Activated CD4-positive, alpha-beta T cell treated with anti-CD3 and anti-CD28 coated beads for 24 hours (primary cell): ENCODE results near the gene SLC25A22.

ENCODE experiments used
- DNase-seq, 2 donors: peaks; one replicate each; pipeline ENCODE4 v3.0.0-alpha.2; 2020; ENCODE audit warnings: low read depth in 2 of 2

The SLC25A22 gene

DNA sequence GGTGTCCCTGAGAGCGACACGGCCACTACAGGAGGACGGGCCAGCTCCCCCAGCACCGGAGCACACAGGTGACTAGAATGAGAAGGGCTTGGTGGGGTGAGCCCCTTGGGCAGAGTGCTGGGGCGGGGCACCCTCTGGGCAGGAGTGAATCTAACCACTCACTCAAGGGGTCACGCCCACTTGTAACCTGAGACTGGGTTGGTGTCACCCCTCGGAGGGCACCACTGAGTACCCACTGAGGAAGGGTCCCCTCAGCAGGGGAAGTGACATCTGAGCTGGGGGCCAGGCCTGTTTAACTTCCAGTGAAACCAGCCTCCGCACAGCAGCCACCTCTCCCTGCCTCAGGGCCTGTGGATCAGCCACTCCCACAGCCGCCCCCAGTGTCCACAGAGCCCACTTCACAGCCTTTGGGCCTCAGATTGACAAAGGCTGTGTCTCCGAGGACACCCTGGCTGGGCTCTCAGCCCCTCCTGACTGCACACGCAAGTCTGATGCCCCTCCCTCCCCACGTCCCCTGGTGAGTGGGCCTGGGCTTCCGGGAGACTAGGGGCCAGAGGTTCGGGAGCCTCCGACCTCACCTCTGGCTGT lies 26.4 kb downstream of the SLC25A22 start:
- no peak for DNase-seq

DNA sequence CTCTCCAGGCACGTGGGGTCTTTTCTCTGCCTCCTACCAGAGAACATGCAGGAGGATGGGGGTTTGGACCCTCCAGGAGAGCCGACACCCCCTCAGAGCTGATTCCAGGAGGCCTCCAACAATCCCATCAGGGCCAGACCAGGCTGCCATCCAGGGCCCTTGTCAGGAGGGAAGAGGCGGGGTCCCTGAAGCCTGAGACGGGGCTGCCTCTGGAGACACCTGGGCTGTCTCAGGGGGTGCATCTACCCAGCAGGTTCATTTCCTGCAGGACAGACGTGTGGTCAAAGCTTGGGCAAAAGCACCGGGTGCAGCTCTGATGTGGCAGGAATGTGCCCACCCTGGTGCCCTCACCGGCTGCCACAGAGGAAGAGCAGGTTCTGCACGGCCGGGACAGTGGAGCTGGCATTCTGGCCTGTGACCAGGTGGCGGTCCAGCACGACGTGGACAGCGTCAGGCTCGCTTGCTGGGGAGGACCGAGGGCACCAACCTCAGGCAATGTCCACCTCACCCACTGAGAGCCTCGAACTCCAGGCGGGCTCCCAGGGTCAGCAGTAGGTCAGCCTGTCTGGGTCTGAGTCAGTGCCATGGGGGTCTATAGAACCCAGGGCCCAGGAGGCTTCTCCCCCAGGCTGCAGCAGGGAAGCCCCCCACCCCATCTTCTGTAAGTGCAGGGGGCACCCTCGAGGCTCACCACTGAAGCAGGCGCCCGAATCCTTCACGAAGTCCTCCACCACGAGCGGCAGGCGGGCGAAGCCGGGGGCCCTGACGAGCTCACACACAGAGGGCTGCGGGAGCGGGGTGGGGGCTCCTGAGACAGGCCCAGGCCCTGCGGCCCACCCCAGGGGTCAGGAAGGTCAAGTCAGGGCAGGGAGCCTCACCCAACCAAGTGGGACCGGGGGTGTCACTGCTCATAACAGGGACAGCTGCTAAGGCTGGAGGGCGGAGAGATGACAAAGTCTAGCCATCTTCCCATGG lies 27.2 kb downstream of the SLC25A22 start:
- DNase-seq, result no peak

DNA sequence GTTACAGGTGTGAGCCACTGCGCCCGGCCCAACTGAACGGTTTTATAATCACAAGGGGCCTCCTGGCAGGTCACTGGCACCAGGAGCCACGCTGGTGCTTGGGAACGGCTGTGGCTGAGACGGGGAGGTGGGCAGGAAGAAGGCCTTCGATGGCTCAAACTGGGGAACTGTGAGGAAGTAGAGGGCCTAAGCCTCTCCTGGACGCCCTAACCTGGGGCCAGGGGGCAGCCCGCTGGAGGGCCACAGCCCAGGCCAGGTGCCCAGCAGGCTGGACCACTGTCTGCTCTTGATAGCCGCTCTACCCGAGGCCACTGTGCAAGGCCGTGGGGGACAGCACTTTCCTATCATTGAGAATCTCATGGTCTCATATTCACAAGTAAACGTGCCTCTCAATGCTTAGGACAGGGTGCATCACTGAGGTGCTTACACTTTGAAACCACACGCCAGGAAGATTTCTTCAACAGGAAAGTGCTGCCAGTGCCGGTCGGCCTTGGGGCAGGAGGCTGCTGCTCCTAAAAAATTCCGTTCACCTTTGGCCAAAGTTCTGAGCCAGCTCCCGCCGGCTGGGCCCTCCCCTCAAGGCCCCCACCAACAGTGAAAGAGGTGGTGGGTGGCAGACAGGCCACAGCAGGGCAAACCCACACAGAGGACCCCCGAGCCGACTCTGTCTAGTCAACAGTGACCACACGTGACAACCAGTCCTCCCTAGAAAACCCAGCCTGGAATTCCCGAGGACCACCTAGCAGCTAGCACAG lies 28.0 kb downstream of the SLC25A22 start:
- DNase-seq, result no peak

DNA sequence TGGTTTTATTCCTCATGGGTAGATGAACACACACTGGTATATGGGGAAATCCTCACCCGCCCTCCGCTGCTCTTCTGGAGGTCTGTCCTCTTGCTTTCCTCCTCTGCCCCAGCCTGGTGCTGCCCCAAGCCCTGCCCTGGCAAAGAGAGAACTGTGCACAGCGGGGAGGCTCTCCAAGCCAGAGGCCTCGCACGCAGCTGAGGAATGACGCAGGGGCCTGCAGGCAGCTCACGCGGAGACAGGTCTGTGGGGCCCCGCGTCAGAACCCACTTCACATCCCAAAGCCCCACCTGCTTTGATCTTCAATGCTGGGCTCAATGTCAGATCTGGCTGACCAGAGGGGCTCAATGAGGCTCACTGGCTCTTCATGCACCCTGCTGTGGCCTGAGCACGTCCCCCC lies 30.8 kb downstream of the SLC25A22 start:
- DNase-seq, result no peak

DNA sequence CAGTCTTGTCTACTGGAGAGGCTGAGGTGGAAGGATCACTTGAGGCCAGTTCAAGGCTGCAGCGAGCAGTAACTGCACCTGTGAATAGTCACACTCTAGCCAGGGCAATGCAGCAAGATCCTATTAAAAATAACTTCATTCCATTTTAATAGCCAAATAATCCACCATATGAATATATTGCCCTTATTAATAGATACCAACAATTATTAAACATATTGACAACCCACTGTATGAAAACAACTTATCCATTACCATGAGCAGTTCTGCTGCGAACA lies 31.2 kb downstream of the SLC25A22 start:
- no peak for DNase-seq

DNA sequence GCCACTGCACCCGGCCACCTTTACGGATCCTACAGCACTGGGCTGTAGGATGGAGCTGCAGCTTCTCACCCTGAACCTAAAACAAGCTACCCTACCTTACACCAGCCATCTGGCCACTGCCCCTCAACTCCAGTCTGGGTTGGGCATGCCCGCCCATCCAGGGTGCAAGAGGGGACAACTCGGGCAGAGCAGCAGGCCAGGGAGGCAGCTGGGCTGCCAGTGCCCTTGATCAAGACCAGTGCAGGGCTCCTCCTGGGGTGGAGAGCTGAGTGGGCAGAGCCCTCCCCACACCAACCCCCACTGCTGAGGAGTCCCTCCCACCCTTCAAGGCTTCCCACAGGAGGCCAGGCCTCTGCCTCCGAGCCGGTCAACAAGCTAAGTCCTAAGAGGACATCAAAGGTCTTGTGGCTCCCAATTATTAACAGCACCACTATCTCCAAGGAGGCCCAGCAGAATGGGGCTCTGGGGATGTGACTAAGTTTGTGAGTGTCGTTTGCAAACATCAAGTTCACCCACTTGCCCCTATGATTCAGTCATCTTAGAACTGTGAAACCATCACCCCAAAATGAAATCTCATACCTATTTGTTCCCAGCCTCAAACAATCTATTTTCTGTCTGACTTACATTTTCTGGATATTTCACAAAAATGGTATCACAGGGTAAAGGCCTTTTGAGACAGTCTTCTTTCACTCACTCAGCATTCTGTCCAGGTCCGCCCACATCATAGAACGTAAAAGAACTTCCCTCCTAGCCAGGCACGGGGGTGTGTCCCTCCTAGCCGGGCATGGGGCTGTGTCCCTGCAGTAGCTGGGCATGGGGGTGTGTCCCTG lies 31.8 kb downstream of the SLC25A22 start:
- DNase-seq, result no peak

DNA sequence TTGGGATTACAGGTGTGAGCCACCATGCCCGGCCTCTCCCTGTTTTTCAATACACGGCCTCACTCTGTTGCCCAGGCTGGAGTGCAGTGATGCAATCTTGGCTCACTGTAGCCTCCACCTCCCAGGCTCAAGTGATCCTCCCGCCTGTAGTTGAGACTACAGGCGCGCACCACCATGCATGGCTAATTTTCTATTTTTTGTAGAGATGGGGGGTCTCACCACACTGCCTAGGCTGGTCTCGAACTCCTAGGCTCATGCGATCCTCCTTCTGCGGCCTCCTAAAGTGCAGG lies 32.3 kb downstream of the SLC25A22 start:
- DNase-seq, result no peak

DNA sequence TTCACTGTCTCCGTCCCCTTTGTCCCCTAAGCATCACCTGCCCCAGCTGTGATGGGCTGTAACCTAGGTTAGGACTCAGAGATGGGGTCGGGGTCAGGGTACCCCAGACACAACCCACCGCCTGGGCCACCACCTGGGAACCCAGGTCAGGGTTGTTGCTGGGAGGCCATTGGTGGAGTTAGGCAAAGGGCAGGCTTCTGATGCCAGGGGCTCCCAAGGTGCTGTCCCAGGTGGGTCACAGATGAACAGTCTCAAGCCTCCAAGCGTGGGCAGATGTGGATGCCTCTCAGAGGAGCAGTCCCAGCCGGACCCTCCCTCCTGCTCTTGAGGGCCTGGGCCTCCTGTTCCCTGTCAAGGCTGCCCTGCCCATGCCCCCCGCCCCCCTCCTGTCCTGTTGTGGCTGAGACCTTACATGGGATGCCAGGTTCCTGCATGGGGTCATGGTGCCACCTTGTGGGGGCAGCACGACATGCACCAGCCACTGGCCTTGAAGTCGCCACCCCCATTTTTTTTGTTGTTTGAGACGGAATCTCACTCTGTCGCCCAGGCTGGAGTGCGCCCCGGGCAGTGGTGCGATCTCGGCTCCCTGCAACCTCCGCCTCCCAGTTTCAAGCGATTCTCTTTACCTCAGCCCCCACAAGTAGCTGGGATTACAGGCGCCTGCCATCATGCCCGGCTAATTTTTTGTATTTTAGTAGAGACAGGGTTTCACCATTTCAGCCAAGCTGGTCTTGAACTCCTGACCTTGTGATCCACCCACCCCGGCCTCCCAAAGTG lies 32.9 kb downstream of the SLC25A22 start:
- DNase-seq, result no peak

DNA sequence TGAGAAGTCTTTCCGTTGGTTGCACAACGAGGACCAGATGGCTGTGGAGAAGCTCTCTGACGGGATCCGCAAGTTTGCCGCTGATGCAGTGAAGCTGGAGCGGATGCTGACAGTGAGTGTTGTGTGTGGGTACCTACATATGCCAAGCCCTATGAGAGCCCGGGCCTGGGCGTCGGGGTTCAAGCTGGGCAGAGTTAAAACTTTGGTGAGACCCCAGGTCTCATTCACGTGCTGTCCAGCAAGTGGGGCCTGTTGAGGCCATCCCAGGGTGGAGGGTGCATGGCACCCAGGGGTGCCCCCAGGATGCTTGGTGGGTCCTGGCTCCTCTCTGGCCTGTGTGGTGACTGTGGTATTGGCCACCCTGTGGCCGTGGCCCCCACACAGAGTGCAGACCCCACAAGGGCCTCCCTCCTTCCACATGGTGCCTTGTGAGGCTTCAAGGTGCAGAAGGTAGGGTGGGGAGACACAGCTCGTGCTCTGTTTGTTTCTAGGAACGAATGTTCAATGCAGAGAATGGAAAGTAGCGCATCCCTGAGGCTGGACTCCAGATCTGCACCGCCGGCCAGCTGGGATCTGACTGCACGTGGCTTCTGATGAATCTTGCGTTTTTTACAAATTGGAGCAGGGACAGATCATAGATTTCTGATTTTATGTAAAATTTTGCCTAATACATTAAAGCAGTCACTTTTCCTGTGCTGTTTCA lies 33.6 kb downstream of the SLC25A22 start:
- DNase-seq, result no peak

DNA sequence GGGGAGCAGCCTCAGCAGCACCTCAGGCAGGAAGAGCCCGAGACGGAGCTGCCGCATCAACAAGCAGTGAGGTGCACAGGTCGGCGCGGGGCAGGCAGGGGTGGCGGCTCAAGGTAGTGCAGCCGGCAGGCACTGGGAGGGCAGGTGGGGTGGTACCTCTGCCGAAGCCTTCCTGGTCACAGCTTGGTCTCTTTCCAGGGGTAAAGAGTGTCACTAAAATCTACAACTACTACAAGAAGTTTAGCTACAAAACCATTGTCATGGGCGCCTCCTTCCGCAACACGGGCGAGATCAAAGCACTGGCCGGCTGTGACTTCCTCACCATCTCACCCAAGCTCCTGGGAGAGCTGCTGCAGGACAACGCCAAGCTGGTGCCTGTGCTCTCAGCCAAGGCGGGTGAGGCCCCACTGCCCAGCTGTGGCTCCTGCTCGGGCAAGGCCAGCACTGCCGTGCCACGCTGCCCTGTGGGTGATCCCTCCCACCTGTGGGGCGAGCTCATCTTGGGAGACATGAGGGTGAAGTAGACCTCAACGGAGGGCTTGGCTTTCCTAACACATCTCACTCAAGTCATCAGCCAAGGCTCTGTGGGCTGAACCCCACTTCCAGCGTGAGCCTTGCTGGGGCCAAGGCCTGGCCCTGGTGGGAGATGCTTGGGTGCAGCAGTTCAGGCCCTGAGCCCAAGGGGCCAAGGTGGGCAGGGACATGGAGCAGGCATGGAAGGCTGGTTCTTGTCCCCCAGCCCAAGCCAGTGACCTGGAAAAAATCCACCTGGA lies 34.3 kb downstream of the SLC25A22 start:
- DNase-seq, result no peak

DNA sequence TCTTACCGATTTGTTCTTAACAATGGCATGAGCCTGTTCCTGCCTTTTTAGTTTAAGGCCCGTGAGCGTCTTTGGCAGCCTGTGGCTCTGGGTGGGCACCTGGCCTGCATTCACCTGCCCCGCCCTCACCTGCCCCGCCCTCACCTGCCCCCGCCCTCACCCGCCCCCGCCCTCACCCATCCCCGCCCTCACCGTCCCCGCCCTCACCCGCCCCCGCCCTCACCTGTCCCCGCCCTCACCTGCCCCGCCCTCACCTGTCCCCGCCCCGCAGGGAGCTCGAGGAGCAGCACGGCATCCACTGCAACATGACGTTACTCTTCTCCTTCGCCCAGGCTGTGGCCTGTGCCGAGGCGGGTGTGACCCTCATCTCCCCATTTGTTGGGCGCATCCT lies 35.0 kb downstream of the SLC25A22 start:
- no peak for DNase-seq

DNA sequence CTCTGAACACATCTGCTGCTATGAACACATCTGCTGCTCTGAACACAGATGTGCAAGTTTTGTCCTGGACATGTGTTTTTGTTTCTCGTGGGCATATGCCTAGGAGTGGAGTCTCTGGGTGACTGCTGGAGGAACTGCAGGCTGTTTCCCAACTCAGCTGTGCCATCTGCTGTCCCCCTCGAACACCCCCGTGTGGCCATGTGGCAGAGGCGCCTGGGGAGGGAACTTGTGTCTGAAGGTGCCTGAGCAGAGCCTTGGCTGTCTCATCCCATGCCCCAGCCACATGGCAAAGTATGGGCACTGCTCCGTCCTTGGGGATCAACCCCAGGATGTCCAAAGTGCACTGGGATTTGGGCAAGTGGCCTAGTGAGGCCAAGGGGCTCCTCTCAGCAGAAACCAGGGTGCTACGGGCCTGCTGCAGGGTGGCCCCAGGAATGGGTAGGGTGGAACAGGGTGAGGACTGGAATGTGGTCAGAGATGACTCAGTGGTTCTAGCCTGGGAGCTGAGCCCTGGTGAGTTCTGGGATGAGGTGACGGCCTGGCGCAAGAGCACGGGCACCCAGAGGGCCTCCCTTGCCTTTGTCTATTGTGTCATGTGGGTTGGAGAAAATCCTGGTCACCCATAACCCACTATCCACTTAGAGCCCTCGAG lies 35.5 kb downstream of the SLC25A22 start:
- DNase-seq, result no peak

DNA sequence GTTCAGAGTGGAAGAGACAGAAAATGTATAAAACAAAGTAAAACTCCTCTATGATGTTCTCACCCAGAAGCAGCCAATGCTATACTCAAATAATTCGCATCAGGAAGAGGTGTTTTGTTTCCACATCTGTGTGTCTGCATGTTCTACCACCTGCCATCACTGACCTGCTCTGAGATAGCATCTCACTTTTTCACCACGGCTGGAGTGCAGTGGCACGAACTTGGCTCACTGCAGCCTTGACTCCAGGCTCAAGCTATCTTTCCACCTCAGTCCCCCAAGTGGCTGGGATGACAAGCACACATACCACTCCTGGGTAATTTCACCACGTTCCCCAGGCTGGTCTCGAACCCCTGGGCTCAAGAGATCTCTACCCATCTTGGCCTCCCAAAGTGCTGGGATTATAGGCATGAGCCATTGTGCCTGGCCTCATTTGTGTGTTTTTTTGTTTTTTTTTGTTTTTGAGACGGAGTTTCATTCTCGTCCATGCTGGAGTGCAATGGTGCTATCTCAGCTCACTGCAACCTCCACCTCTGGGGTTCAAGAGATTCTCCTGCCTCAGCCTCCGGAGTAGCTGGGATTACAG lies 36.5 kb downstream of the SLC25A22 start:
- DNase-seq, result no peak

DNA sequence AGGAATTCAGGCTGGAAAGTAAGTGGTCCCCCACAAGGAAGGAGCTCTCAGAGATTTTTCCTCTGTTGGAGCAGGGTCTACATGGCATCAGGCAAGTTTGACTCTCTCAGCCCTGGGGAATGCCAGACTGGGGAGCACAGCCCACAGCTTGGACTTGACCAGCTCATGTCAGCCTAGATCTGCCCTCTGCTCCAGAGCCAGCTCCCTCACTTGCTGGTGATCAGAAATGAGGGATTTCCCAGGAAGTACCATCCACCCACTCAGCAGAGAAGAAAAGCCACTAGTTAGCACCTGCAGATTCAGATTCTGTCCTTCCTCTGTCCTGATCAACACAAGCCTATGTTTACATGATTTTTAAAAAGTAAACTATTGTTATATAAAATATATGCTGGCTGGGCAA lies 37.8 kb downstream of the SLC25A22 start:
- no peak for DNase-seq

DNA sequence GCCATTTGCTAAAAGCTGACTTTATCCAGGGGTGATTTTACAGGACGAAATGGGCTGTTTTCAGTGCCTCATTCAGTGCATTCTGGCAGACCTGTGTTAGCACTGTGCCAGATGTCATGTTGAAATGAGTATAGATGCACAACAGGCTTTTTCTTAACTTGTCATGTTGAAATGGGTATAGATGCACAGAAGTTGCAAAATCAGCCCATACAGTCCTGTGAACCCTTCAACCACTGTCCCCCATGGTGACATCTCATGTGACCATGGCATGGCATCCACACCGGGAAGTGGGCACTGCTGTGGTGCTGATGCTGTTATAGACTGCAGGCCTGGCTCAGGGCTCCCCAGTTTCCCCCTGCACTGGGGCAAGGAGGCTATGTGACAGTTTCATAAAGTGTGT lies 48.4 kb downstream of the SLC25A22 start:
- DNase-seq, result no peak

DNA sequence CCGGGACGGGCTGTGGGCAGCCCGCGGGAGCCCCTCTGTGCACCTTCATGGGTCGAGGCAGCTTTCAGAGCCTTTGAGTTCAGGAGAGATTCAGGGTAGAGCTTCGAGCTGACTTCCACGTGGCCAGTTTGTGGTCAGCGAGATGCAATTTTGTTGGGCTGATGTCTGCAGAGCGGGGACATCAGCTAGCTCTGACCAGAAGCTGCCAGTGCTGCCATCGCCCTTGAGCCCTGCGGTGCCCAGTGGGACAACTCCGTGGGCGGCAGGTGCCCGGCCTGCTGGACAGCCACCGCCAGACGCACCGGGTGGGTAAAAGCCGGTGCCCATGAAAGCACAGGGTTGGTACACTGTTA lies 50.1 kb downstream of the SLC25A22 start:
- no peak for DNase-seq

DNA sequence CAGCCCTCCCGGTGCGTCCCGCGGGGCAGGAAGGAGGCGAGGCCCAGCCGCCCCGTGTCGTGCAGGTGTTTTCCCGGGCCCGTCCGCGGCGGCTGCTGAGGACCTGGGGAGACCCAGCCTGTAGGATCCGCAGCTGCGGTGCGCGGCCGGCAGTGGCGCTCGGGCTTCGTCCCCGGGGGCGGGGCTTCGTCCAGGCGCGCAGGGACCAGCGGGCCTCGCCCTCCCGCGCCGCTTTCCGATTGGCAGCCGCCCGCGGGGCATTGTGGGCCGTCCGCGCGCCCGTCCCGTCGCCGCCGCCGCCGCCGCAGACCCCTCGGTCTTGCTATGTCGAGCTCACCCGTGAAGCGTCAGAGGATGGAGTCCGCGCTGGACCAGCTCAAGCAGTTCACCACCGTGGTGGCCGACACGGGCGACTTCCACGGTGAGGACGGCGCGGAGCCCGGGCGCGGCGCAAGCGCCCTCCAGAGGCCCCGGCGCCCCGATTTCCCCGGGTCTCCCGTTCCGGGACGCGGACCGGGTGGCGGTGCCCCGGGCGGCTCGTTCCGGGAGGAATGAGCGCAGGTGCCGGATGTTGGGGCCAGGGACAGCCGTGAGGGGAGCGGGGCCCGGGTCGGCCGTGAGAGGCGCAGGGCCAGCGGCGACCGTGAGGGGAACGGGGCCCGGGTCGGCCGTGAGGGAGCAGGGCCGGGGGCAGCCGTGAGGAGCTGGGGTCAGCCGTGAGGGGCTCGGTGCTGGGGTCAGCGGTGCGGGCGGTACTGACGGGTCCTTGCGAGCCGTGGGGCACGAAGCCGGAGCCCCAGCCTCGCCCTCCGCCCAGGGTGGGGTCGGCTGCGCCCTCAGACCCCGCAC lies 50.7 kb downstream of the SLC25A22 start, which contains the start of gene TALDO1:
Gene TALDO1 (plus strand): TSS at position 307 of the 849 bp plus-strand sequence. CDS start 18 bp downstream, at position 325.
- DNase-seq, result peak; percentile 72 to 86
